Central memory CD8-positive, alpha-beta T cell (primary cell): Measurements from ENCODE around the gene TMEM131.
"Not testable (repeated sequence)": the region's sequence is repeated elsewhere in the genome, so short reads cannot be mapped to it uniquely, and the experiment has no call there.

ENCODE experiments used
- ATAC-seq: fragments of 150-1000 bp; cut with Tn5 transposase; replicated peaks from 2 replicates; pipeline ENCODE4 v1.10.0; 2022; ENCODE audit warnings: mild to moderate bottlenecking, moderate FRiP score, moderate number of reproducible peaks; ENCODE audit not compliant: poor library complexity, severe bottlenecking; ENCODE audit errors: extremely low read depth
- DNase-seq, 2 donors: peaks; one replicate each; pipeline ENCODE4 v3.0.0; 2021; ENCODE audit warnings: low spot score in 2 of 2
- H3K27ac Mint-ChIP-seq: one replicate; pipeline ENCODE4 v1.8.0; 2022; ENCODE audit warnings: low read depth, mild to moderate bottlenecking, moderate library complexity, mixed read lengths
- H3K27me3 Mint-ChIP-seq: one replicate; pipeline ENCODE4 v1.8.0; 2022; ENCODE audit warnings: mixed read lengths
- H3K36me3 Mint-ChIP-seq: one replicate; pipeline ENCODE4 v1.8.0; 2022; ENCODE audit warnings: mild to moderate bottlenecking, moderate library complexity, mixed read lengths; ENCODE audit not compliant: insufficient read depth
- H3K4me1 Mint-ChIP-seq: one replicate; pipeline ENCODE4 v1.8.0; 2022; ENCODE audit warnings: mixed read lengths
- H3K4me3 Mint-ChIP-seq: one replicate; pipeline ENCODE4 v1.8.0; 2022; ENCODE audit warnings: mild to moderate bottlenecking, moderate library complexity, mixed read lengths
- H3K9me3 Mint-ChIP-seq: one replicate; pipeline ENCODE4 v1.8.0; 2022; ENCODE audit warnings: mixed read lengths

The TMEM131 gene, protein sequence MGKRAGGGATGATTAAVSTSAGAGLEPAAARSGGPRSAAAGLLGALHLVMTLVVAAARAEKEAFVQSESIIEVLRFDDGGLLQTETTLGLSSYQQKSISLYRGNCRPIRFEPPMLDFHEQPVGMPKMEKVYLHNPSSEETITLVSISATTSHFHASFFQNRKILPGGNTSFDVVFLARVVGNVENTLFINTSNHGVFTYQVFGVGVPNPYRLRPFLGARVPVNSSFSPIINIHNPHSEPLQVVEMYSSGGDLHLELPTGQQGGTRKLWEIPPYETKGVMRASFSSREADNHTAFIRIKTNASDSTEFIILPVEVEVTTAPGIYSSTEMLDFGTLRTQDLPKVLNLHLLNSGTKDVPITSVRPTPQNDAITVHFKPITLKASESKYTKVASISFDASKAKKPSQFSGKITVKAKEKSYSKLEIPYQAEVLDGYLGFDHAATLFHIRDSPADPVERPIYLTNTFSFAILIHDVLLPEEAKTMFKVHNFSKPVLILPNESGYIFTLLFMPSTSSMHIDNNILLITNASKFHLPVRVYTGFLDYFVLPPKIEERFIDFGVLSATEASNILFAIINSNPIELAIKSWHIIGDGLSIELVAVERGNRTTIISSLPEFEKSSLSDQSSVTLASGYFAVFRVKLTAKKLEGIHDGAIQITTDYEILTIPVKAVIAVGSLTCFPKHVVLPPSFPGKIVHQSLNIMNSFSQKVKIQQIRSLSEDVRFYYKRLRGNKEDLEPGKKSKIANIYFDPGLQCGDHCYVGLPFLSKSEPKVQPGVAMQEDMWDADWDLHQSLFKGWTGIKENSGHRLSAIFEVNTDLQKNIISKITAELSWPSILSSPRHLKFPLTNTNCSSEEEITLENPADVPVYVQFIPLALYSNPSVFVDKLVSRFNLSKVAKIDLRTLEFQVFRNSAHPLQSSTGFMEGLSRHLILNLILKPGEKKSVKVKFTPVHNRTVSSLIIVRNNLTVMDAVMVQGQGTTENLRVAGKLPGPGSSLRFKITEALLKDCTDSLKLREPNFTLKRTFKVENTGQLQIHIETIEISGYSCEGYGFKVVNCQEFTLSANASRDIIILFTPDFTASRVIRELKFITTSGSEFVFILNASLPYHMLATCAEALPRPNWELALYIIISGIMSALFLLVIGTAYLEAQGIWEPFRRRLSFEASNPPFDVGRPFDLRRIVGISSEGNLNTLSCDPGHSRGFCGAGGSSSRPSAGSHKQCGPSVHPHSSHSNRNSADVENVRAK (N-terminal part only)

DNA sequence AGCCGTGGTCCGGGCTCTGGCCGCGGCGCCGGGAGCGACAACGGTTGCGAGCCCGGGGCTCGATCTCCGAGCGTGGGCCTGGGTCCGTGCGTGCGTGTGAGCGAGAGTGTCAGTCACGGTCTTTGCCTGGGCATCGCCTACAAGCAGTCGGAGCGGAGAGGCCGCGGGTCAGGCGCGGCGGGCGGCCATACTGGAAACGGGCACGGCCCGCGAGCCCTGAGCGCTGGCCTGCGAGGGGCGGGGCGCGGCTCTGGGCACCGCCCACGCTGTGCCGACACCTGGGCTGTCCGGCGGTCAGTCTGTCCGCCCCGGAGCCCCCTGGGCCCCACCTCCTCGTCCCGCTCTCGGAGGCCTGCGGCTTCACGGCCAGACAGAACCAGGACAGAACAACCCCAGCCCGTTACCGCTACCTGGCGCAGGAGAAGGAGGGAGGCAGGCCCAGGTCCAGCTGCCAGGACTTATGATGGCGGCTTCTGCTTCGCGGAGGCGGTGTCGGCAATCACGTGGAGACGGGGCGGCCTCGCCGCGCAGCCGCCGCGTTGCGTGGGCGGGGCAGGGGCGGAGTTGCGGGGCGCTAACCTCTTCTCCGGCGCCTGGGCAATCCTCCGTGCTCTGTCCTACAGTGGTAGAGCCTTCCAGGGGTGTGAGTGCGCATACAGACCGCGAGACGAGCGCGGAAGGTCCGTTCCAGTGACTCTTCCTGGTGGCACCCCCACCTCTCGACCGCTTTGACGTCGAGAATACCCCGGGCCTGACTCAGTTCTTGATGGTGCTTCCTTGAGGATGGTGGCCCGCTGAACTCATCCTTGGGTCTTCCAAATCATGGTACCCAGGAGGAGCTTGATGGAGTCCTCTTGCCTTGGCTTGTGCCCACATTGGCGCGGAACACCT lies at the start of gene TMEM131:
TSS of gene TMEM131 (minus strand) at position 215 of the 891 bp plus-strand sequence. CDS start 286 bp downstream, outside the sequence.
- no peaks in the 10 kb centered on the region for H3K9me3 Mint-ChIP-seq
- ATAC-seq (peak; percentile 84), DNase-seq (peak; percentile 93 to 98)
- no peaks in the 10 kb centered on the region for H3K27me3 Mint-ChIP-seq
- peak within 1 kb of the TSS; percentile 80 for H3K27ac Mint-ChIP-seq
- peaks cover 11% of the 10 kb centered on the region for H3K36me3 Mint-ChIP-seq
- peaks cover 36% of the 10 kb centered on the region for H3K4me1 Mint-ChIP-seq
- peak within 1 kb of the TSS; percentile 87 for H3K4me3 Mint-ChIP-seq

DNA sequence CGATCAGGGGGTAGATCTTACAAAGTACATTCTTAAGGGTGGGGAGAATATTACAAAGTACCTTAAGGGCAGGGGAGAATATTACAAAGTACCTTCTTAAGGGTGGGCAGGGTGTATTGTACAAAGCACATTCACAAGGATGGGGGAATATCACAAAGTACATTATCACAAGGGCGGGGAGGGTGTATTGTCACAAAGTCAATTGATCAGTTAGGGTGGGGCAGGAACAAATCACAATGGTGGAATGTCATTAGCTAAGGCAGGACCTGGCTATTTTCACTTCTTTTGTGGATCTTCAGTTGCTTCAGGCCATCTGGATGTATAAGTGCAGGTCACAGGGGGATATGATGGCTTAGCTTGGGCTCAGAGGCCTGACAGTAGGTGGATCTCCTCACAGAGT lies 49.0 kb upstream of the TMEM131 start:
- not testable (repeated sequence) for H3K36me3 Mint-ChIP-seq, ATAC-seq, H3K4me3 Mint-ChIP-seq, DNase-seq, H3K27ac Mint-ChIP-seq, H3K4me1 Mint-ChIP-seq
- peaks cover 16% of the 10 kb centered on the region for H3K9me3 Mint-ChIP-seq
- H3K27me3 Mint-ChIP-seq = peaks cover 61% of the 10 kb centered on the region

DNA sequence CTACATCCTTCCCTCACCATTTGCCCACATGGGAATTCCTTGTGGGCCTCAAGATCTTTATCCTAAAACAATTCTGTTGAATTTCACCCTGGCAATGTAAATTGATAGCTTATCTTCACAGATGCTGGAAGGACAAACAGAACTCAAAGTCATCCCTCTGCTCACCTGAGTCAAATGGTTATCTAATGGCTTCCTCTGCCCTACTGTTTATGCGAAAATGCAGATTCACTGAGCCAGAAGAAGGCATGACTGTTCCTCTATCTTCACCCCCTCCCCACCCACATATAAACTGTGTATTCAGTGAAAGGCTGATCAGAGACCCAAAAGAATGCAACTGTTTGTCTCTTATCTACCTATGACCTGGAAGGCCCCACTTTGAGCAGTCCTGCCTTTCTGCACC lies 47.4 kb upstream of the TMEM131 start:
- ATAC-seq (no peak), DNase-seq (no peak)
- H3K36me3 Mint-ChIP-seq = no peaks in the 10 kb centered on the region
- no peak overlapping the region for H3K4me3 Mint-ChIP-seq
- H3K27me3 Mint-ChIP-seq = peaks cover 58% of the 10 kb centered on the region
- H3K9me3 Mint-ChIP-seq = peaks cover 16% of the 10 kb centered on the region
- H3K4me1 Mint-ChIP-seq = no peaks in the 10 kb centered on the region
- no peak overlapping the region for H3K27ac Mint-ChIP-seq

DNA sequence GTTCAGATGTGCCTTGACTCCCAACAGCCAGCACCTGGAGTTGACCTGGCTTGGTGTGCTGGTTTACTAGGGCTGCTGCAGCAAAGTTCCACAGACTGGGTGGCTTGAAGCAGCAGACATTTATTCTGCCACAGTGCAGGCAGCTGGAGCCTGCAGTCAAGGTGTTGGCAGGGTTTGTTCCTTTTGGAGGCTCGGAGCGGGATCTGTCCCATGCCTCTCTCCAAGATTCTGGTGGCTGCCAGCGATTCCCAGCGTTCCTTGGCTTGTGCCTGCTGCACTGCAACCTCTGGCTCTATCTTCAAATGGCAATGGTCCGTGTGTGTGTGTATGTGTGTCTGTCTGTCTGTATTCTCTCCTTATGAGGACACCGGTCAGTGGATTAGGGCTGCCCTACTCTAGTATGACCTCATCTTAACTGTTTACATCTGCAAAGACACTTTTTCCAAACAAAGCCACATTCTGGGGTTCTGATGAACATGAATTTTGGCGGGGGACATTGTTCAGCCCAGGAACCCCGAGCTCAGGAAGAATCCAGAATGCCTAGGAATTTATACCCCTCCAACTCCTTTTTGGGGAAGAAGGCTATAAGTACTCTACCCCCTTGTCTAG lies 44.7 kb upstream of the TMEM131 start:
- H3K27ac Mint-ChIP-seq = no peak overlapping the region
- peaks cover 48% of the 10 kb centered on the region for H3K27me3 Mint-ChIP-seq
- no peak for DNase-seq
- H3K4me3 Mint-ChIP-seq = no peak overlapping the region
- H3K4me1 Mint-ChIP-seq = no peaks in the 10 kb centered on the region
- H3K36me3 Mint-ChIP-seq = peaks cover 2% of the 10 kb centered on the region
- no peak for ATAC-seq
- peaks cover 16% of the 10 kb centered on the region for H3K9me3 Mint-ChIP-seq

DNA sequence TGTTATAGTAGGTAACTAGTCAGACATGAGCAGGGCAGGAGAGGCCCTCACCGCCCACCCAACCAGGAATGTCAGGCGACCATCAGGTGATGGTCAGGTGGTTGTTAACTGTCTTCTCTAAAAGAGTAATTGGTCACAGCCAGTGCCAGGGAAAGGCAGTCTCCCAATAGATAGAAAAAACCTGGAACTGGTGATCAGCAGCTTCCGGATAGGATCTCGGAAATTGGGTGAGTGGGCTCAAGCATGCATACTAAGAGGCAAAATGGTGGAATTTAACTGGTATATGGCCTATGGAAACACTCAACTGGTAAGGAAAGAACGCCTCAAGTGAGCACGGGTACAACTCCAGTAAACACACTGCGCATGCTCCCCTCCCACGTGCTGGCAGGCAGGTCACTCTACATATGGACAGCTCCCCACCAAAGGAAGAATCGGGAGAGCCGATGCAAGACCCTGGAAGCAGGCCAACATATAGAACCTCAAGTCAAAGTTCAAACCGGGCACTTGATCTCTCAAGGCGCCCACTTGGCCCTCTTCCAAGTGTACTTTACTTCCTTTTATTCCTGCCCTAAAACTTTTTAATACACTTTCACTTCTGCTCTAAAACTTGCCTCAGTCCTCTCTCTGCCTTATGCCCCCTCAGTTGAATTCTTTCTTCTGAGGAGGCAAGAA lies 43.5 kb upstream of the TMEM131 start:
- DNase-seq (no peak), ATAC-seq (no peak)
- H3K36me3 Mint-ChIP-seq = peaks cover 2% of the 10 kb centered on the region
- no peaks in the 10 kb centered on the region for H3K4me1 Mint-ChIP-seq
- H3K9me3 Mint-ChIP-seq = peaks cover 4% of the 10 kb centered on the region
- H3K27ac Mint-ChIP-seq = no peak overlapping the region
- peaks cover 36% of the 10 kb centered on the region for H3K27me3 Mint-ChIP-seq
- H3K4me3 Mint-ChIP-seq = no peak overlapping the region

DNA sequence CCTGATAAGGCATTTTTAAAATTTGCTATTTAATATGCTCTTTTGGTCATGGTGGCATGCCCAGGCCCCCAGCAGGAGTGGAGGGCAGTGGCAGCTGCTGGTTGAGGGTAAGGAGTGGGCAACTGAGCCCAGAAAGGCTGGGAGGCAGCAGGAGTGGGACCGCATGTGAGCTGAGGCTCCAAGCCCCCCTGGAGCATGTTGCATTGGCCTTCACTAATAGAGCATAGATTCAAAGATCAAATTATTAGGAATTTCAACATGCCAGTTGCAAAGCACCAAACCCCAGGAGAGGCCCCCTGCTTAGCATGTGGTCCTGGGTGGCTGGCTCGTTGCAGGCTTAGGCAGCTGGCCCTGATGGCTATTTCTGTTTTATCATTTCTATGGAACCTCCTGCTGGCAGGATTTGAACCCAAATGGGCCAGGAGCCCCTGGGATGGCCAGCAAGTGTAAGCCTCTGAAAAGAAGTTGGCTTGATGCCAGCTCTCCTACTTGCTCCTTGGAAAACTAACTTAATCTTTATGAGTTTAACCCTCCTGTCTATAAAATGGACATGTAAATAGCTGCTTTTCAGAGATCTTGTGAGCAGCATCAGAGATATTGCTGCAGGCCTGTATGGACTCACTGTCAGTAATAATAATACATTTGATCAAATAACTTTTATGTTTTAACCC lies 42.1 kb upstream of the TMEM131 start:
- Mint-ChIP-seq H3K4me3 (no peak overlapping the region), H3K4me1 (no peaks in the 10 kb centered on the region), H3K27ac (no peak overlapping the region), H3K9me3 (no peaks in the 10 kb centered on the region), H3K36me3 (peaks cover 2% of the 10 kb centered on the region), H3K27me3 (peaks cover 25% of the 10 kb centered on the region)
- DNase-seq = no peak
- no peak for ATAC-seq

DNA sequence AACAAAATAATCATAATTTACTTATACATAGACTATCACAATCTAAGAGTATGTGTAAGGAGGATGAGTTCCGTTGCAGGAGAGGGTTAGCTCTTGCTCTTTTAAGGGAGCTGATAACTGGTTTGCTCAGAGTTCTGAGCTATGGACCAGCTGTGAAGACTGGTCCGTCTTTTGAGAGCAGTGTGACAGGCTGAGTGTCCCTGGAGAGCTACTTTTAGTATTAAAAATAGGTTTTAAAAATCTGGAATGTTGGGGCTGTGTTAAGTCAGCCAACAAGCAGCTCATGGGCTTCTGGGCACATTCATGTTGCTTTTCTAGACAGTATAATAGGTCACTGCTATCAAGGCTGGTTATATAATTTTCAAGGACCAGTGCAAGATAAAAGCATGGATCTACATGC lies 41.5 kb upstream of the TMEM131 start:
- DNase-seq (no peak), ATAC-seq (no peak)
- H3K36me3 Mint-ChIP-seq = peaks cover 2% of the 10 kb centered on the region
- peaks cover 22% of the 10 kb centered on the region for H3K27me3 Mint-ChIP-seq
- H3K4me1 Mint-ChIP-seq = no peaks in the 10 kb centered on the region
- no peak overlapping the region for H3K4me3 Mint-ChIP-seq
- no peak overlapping the region for H3K27ac Mint-ChIP-seq
- H3K9me3 Mint-ChIP-seq = no peaks in the 10 kb centered on the region

DNA sequence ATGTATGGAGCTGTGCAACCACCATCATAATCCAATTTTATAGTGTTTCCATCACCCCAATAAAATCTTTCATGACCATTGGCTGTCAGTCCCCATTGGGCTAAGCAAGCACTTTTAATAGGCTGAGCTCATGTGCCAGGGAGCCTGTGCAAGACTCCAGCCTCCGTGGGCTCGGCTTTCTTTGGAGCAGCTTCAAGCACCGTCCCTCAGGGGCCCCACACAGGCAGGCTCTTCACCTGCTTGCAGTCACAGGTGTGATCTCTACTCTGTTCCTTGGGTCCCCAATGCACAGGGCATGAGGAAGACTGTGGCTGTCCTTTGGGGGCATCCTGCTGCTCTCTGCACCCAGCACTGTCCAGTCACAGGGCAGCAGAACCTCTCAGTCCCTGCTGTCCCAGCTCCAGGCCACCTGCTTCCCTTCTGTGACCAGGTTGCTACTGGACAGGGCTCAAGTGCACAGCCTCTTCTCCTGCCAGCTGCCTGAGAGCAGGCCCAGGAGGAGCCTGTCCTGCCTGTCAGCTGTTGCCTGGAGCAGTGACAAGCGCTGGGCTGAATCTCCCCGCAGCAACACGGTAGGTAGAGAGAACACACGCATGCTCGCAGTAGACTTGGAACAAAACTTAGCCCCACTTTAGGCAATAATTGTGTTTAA lies 40.7 kb upstream of the TMEM131 start:
- Mint-ChIP-seq H3K9me3 (no peaks in the 10 kb centered on the region), H3K27ac (no peak overlapping the region), H3K36me3 (peaks cover 2% of the 10 kb centered on the region), H3K4me3 (no peak overlapping the region), H3K27me3 (peaks cover 15% of the 10 kb centered on the region), H3K4me1 (no peaks in the 10 kb centered on the region)
- DNase-seq (no peak), ATAC-seq (no peak)

DNA sequence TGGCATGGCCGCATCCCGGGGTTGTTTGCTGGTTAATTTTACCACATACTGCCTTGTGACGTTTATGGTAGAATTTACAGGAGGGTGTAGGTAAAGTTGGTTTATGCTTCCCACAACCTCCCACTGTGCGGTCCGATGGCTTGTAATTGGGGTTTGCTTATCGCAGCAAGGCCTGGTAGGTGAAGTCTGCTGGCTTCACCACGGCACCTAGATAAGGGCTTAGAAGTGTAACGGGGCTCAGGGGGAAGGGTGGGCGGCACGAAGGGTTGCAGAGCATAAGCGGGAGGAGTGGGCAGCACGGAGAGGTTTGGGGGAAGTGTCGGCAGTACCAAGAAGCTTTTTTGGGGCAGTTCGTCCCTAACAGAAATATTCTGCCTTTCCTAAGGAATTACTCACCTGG lies 39.0 kb upstream of the TMEM131 start:
- Mint-ChIP-seq H3K4me3 (no peak overlapping the region), H3K36me3 (peaks cover 2% of the 10 kb centered on the region)
- ATAC-seq = no peak

DNA sequence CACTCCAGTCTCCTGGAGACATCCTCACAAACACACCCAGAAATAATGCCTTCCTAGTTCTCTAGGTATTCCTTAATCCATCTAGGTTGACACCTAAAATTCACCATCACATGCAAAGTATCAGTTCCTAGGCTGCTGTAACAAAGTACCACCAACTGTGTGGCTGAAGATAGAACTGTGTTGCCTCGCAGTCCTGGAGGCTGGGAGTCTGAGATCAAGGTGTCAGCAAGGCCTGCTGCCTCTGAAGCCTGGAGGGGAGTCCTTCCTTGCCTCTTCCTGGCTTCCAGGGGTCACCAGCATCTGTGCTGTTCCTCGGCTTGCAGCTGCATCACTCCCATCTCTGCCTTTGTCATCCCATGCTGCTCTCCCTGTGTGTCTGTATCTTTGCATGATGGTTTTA lies 36.3 kb upstream of the TMEM131 start:
- no peak overlapping the region for H3K27ac Mint-ChIP-seq

More for the DNA sequence above, 39.0 kb upstream of the TMEM131 start:
- Mint-ChIP-seq H3K27me3 (no peaks in the 10 kb centered on the region), H3K4me1 (no peaks in the 10 kb centered on the region), H3K27ac (no peak overlapping the region), H3K9me3 (no peaks in the 10 kb centered on the region)
- no peak for DNase-seq

More for the DNA sequence above, 36.3 kb upstream of the TMEM131 start:
- Mint-ChIP-seq H3K36me3 (no peaks in the 10 kb centered on the region), H3K4me1 (peaks cover 7% of the 10 kb centered on the region), H3K9me3 (no peaks in the 10 kb centered on the region), H3K4me3 (no peak overlapping the region), H3K27me3 (no peaks in the 10 kb centered on the region)
- ATAC-seq (no peak), DNase-seq (no peak)
